Activated T-cell treated with anti-CD3 and anti-CD28 coated beads for 4 hours (primary cell): Measurements from ENCODE around the gene BBOF1.
"Not testable (repeated sequence)": the region's sequence is repeated elsewhere in the genome, so short reads cannot be mapped to it uniquely, and the experiment has no call there.

Source experiments
- DNase-seq: peaks from one replicate; pipeline ENCODE4 v3.0.0-alpha.2; 2020

BBOF1 gene

GRCh38 chr14:74109369-74109768 lies 90.2 kb downstream of the BBOF1 start:
- DNase-seq, result no peak

DNA sequence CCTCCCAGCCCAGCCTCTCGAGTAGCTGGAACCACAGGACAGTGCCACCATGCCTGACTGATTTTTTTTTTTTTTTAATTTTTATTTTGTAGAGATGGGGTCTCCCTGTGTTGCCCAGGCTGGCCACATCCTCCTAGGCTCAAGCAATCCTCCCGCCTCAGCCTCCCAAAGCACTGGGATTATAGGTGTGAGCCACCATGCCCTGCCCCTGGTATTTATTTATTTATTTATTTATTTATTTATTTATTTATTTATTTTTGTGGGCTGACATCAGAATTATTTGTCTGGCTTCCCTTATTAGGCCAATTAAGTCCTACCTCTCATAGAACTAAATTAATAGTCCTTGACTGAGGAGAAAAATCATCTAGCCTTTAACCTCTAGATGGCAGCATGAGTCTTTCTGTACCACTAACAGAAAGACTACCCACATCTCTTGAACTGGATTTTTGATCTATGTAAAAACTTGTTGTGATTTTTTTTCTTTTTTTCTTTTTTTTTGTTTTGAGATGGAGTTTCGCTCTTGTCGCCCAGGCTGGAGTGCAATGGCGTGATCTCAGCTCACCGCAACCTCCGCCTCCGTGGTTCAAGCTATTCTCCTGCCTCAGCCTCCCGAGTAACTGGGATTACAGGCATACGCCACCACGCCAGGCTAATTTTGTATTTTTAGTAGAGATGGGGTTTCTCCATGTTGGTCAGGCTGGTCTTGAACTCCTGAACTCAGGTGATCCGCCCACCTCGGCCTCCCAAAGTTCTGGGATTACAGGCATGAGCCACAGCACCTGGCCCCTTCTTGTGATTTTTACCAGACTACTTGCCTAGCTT lies 92.5 kb downstream of the BBOF1 start:
- DNase-seq, result not testable (repeated sequence)
